ENCODE data around the gene COX6B1.

DNA sequence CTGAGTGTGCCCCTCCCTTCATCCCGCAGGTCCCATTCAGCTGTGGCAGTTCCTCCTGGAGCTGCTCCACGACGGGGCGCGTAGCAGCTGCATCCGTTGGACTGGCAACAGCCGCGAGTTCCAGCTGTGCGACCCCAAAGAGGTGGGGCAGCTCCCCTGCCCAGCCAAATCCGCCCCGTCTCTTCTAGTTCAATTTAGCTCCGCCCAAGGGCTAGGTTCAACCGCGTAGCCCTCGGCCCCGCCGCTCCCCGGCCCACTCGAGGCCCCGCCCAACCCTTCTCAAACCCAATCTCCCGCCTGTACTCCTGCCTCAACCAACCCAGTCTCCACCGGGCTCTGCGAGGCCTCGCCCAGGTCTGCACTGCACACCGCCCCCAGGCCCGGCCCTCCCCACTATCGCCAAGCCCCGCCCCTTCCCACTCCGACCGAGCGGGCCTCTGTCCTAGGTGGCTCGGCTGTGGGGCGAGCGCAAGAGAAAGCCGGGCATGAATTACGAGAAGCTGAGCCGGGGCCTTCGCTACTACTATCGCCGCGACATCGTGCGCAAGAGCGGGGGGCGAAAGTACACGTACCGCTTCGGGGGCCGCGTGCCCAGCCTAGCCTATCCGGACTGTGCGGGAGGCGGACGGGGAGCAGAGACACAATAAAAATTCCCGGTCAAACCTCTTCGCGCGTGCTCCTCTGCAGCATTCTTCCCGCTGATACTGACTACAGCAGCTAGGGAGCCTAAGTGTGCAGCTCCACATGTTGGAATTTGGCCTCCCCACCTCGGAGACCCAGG lies 3.7 kb upstream of the COX6B1 start:
- TF ChIP-seq, protein P1, sequence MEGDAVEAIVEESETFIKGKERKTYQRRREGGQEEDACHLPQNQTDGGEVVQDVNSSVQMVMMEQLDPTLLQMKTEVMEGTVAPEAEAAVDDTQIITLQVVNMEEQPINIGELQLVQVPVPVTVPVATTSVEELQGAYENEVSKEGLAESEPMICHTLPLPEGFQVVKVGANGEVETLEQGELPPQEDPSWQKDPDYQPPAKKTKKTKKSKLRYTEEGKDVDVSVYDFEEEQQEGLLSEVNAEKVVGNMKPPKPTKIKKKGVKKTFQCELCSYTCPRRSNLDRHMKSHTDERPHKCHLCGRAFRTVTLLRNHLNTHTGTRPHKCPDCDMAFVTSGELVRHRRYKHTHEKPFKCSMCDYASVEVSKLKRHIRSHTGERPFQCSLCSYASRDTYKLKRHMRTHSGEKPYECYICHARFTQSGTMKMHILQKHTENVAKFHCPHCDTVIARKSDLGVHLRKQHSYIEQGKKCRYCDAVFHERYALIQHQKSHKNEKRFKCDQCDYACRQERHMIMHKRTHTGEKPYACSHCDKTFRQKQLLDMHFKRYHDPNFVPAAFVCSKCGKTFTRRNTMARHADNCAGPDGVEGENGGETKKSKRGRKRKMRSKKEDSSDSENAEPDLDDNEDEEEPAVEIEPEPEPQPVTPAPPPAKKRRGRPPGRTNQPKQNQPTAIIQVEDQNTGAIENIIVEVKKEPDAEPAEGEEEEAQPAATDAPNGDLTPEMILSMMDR (IDR thresholded peaks at IDR 0.05), result no peak
- TF ChIP-seq POLR2A (IDR thresholded peaks at IDR 0.05), result peak; percentile 52 to 75

All from Peyer's patch (tissue), 4 donors.